ENCODE data around the gene ENGASE. TPM values are rescaled to one million over a fixed set of nuclear protein-coding genes. Genes with fewer than 3 reads are reported as not detected.

ENGASE gene
- total and polyA plus RNA-seq, 7 donors: 7.5 to 80.8 (median 26.7) TPM

DNA sequence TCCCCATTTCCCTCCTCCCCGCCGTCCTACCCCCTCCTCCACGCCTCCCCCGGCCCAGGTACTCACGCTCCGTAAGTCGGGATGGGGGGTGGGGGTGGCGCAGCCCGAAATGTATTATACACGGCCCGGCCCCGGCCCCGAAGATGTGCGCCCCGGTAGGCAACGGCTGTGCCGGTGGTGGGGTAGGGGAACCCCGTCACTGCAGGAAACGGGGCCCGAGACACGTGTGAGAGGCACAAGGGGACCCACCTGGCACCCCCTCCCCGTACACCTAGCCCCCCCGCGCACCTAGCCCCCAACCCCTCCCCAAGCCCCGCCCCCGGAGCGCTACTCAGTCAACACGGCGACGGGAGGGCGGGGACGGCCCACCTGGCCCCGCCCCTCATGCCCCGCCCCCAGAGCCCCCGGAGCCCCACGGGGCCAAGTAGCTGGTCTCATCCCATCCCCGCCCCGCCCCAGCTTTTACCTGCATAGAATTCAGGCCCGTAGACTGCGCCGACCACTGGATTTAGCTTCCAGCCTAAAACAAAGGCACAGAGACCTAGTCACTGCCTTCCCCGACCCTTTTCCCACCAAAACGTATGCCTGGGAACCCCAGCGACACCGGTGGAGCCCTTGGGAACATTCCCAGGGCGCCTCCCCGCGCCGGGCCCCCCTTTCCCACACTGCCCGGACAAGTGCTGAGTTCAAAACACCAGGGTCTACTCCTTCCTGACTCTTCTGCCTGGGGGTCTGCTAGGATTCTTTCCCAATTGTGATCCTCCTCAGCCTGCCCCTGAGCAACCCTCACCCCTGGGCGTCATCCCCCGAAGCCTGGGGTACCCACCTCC, 22.8 kb downstream of the ENGASE start:
- no peaks in the 10 kb centered on the region for H3K4me1 ChIP-seq
- WGBS, 3 donors: 8 to 13% (median 10%) methylated on average over 32 to 52 of the region's 52 CpGs
- DNase-seq (no peak), ATAC-seq (no peak)
- intact Hi-C loops (cut with DNase I): no loop called here
- peaks cover 0 to 91% (median 32%) of the 10 kb centered on the region in 3 donors for H3K27me3 ChIP-seq (ENCODE audit: insufficient read depth in 3 of 3, low read length in 2 of 3)
- H3K4me3 ChIP-seq: no peak overlapping the region
- H3K27ac ChIP-seq: no peak overlapping the region
- H3K36me3 ChIP-seq (ENCODE audit: insufficient read depth in 1 of 2, low read depth in 1 of 2): no peaks in the 10 kb centered on the region
- TF ChIP-seq, protein P1, sequence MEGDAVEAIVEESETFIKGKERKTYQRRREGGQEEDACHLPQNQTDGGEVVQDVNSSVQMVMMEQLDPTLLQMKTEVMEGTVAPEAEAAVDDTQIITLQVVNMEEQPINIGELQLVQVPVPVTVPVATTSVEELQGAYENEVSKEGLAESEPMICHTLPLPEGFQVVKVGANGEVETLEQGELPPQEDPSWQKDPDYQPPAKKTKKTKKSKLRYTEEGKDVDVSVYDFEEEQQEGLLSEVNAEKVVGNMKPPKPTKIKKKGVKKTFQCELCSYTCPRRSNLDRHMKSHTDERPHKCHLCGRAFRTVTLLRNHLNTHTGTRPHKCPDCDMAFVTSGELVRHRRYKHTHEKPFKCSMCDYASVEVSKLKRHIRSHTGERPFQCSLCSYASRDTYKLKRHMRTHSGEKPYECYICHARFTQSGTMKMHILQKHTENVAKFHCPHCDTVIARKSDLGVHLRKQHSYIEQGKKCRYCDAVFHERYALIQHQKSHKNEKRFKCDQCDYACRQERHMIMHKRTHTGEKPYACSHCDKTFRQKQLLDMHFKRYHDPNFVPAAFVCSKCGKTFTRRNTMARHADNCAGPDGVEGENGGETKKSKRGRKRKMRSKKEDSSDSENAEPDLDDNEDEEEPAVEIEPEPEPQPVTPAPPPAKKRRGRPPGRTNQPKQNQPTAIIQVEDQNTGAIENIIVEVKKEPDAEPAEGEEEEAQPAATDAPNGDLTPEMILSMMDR (IDR thresholded peaks at IDR 0.05): no peak
- no peaks in the 10 kb centered on the region for H3K9me3 ChIP-seq

DNA sequence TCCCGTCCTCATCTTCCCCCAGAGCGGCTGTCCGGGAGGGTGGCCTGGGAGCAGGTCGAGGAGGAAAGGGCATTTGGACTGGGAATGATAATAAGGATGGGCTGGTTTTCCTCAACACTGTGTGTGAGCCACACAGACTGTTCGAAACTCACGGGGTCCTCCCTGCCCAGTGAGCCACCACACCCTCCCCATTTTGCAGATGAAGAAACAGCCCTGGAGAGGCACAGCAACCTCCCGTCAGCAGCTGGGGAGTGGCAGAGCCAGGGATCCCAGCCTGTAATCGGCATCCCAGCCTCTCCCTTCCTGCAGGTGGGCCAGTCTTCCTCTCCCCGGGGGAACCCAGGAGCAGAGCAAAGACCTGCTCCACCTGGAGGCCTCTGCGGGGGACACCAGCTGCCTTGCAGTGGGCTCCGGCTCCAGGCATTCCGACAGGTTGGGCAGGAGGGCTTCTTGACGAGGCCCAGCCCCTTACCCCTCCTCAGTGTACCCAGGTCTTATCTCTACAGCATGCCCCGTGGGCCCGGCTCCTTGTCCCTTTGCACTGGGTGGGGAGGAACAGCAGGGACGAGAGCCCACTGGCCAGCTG, 23.8 kb downstream of the ENGASE start:
- Histone ChIP-seq H3K27ac (no peak overlapping the region), H3K27me3 (ENCODE audit: insufficient read depth in 3 of 3, low read length in 2 of 3) (peaks cover 0 to 91% (median 32%) of the 10 kb centered on the region in 3 donors), H3K4me3 (no peak overlapping the region), H3K9me3 (no peaks in the 10 kb centered on the region), H3K36me3 (ENCODE audit: insufficient read depth in 1 of 2, low read depth in 1 of 2) (no peaks in the 10 kb centered on the region), H3K4me1 (no peaks in the 10 kb centered on the region)
- 32 to 43% (median 34%) methylated on average over 14 to 16 of the region's 16 CpGs for WGBS, 3 donors
- TF ChIP-seq, protein P1 (IDR thresholded peaks at IDR 0.05): no peak
- intact Hi-C loops (cut with DNase I): no loop called here
- ATAC-seq (no peak), DNase-seq (no peak)

DNA sequence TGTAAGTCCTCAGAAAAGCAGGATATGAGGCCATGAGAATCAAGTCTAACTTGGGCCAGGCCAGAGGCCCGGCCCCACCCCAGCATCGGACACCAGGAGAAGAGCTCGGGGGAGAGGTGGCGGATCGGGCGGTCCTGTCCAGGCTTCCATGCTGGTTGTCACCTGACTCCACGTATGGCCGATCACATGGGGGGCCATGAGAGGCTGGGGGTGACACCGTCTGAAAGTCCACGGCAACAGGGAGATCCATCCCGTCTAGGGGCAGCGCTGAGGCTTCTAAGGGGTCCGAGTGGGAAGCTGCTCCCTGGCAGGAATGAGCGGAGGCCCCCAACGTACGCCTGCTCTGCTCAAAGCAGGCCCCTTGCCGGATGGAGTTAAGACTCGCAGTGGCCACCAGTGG, 25.8 kb downstream of the ENGASE start:
- Histone ChIP-seq H3K27ac (no peak overlapping the region), H3K36me3 (ENCODE audit: insufficient read depth in 1 of 2, low read depth in 1 of 2) (no peaks in the 10 kb centered on the region), H3K9me3 (no peaks in the 10 kb centered on the region), H3K27me3 (ENCODE audit: insufficient read depth in 3 of 3, low read length in 2 of 3) (peaks cover 0 to 86% (median 25%) of the 10 kb centered on the region in 3 donors), H3K4me1 (no peaks in the 10 kb centered on the region), H3K4me3 (no peak overlapping the region)
- intact Hi-C loops (cut with DNase I): no loop called here
- TF ChIP-seq, protein P1 (IDR thresholded peaks at IDR 0.05): no peak
- DNase-seq (no peak), ATAC-seq (no peak)
- 72 to 73% (median 73%) methylated on average over 18 of the region's 18 CpGs for WGBS, 3 donors

DNA sequence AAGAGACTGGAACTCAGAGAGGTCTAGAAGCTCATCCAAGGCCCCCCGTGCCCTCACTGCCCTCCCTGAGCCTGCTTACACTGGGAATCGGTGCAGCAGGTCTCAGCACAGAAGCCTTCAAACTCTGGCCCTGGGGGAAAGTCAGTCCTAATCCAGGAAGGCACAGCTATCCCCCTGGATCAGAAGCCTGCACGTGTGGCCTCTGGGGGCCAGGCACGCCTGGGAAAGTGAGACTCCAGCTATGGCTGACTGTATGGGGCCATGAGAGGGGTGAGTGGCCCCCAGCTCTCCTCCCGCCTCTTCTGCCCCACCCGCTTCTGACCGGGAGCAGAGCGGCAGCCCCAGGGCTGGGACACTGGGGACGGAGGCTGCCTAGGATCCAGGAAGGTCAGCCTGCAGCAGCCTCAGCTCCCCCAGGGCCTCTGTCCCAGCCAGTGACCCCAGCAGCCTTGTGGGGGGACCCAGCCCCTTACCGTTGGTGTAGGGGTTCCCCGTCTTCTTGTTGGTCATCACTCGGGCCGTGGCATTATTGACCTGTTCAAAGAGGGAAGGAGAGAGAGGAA, 26.6 kb downstream of the ENGASE start:
- DNase-seq: no peak
- H3K4me3 ChIP-seq: no peak overlapping the region
- 43 to 60% (median 53%) methylated on average over 8 to 13 of the region's 13 CpGs for WGBS, 3 donors
- intact Hi-C loops (cut with DNase I): no loop called here
- H3K27ac ChIP-seq: no peak overlapping the region
- TF ChIP-seq, protein P1 (IDR thresholded peaks at IDR 0.05): no peak
- no peak for ATAC-seq
- no peaks in the 10 kb centered on the region for H3K4me1 ChIP-seq
- peaks cover 0 to 78% (median 25%) of the 10 kb centered on the region in 3 donors for H3K27me3 ChIP-seq (ENCODE audit: insufficient read depth in 3 of 3, low read length in 2 of 3)
- no peaks in the 10 kb centered on the region for H3K36me3 ChIP-seq (ENCODE audit: insufficient read depth in 1 of 2, low read depth in 1 of 2)
- no peaks in the 10 kb centered on the region for H3K9me3 ChIP-seq

Data from psoas muscle (tissue), 8 donors.